GM06990 (cell line): ENCODE results near the gene MICU2.

Source experiments
- DNase-seq: peaks from one replicate; pipeline ENCODE4 v3.0.0-alpha.2; 2011; ENCODE audit not compliant: insufficient read length; ENCODE audit errors: extremely low read depth
- H3K27me3 ChIP-seq: replicated peaks from 2 replicates; pipeline ENCODE4 v1.6.0; 2011; ENCODE audit warnings: low read length; ENCODE audit not compliant: control insufficient read depth, insufficient read depth
- H3K36me3 ChIP-seq: 2 replicates; pipeline ENCODE4 v1.5.1; 2011; ENCODE audit warnings: low read length; ENCODE audit not compliant: control insufficient read depth, insufficient read depth
- H3K4me3 ChIP-seq: replicated peaks from 2 replicates; pipeline ENCODE4 v1.5.1; 2011; ENCODE audit warnings: low read depth, mild to moderate bottlenecking, control low read depth, low read length
- CTCF ChIP-seq: IDR thresholded peaks from 2 replicates; pipeline ENCODE4 v1.5.1; 2011; ENCODE audit warnings: low read length, control low read depth, mild to moderate bottlenecking, inconsistent platforms; ENCODE audit not compliant: insufficient read depth, poor library complexity, severe bottlenecking

The MICU2 gene

GRCh38 chr13:21538753-21539152 lies 65.2 kb downstream of the MICU2 start:
- no peak for TF ChIP-seq CTCF
- Histone ChIP-seq H3K27me3 (no peaks in the 10 kb centered on the region), H3K36me3 (no peaks in the 10 kb centered on the region), H3K4me3 (no peak overlapping the region)
- DNase-seq, result no peak

GRCh38 chr13:21538280-21538679 lies 65.7 kb downstream of the MICU2 start:
- H3K27me3 ChIP-seq, result no peaks in the 10 kb centered on the region
- H3K36me3 ChIP-seq, result no peaks in the 10 kb centered on the region
- H3K4me3 ChIP-seq, result no peak overlapping the region
- no peak for DNase-seq
- TF ChIP-seq CTCF, result no peak

DNA sequence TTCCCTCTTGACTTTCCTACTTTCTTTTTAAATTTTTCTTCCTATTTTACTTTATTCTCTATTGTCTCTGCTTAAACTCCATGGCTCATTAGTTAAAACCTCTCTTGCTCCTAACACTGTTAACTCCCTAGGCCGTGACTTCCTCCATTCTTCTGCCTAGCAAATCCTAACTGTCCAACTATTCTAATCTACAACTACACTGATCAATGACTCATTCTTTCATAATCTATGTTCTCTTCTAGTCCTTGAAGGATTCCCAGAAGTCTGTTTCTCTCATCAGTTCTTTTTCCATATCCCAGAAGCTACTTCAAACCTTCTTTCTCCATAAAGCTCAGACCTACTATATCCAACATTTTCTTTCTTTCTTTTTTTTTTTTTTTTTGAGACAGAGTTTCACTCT lies 66.9 kb downstream of the MICU2 start:
- Histone ChIP-seq H3K36me3 (no peaks in the 10 kb centered on the region), H3K4me3 (no peak overlapping the region), H3K27me3 (no peaks in the 10 kb centered on the region)
- TF ChIP-seq CTCF, result no peak
- no peak for DNase-seq

- no peaks in the 10 kb centered on the region; the same call in 1 of the 2 replicates for H3K36me3 ChIP-seq
- TF ChIP-seq CTCF, result no peak
- no peak overlapping the region for H3K4me3 ChIP-seq
- DNase-seq, result no peak
- H3K27me3 ChIP-seq, result no peaks in the 10 kb centered on the region
Measured at GRCh38 chr13:21534760-21535159, 69.2 kb downstream of the MICU2 start.

DNA sequence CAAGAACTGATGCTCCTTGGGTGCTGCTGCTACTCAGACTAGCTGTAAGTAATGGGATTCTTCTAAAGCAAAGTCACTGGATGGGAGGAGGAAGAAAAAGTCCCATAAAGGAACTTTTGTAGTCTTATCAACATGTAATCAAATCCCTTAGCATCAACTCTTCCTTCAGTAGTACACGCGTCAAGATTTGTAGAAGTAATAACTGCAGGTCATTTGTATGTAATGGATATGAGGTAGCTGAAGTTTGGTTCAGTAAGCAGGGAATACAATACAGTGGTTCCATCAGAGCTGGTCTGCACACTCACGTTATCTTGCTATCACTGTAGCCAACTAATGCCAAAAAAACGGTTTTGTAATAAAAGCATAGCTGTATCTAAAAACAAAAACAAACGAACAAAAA lies 72.5 kb downstream of the MICU2 start:
- DNase-seq, result no peak
- H3K36me3 ChIP-seq, result no peaks in the 10 kb centered on the region; the same call in none of the 2 replicates
- H3K4me3 ChIP-seq, result no peak overlapping the region
- no peaks in the 10 kb centered on the region for H3K27me3 ChIP-seq
- no peak for TF ChIP-seq CTCF

GRCh38 chr13:21530656-21531055 lies 73.3 kb downstream of the MICU2 start:
- H3K27me3 ChIP-seq, result no peaks in the 10 kb centered on the region
- no peak overlapping the region for H3K4me3 ChIP-seq
- TF ChIP-seq CTCF, result no peak
- no peak for DNase-seq
- H3K36me3 ChIP-seq, result no peaks in the 10 kb centered on the region; the same call in none of the 2 replicates
